IMR-90 (cell line): ENCODE data around the gene LIPE. TPM values are rescaled to one million over a fixed set of nuclear protein-coding genes. Genes with fewer than 3 reads are reported as not detected.

Experiments used
- ATAC-seq: fragments of 200-7000 bp; cut with Tn5 transposase; 2 replicates; pipeline ENCODE4 v1.9.1; 2020; ENCODE audit warnings: low read depth, mild to moderate bottlenecking, moderate library complexity
- BruUV-seq: library from RNA; stranded (reverse); fragments of 400-500 nt; replicated peaks from 2 replicates; lab custom pipeline; 2021; lab: Mats Ljungman, UMichigan
- CTCF ChIA-PET: fragments of 300-600 bp; formaldehyde crosslinking; extraction: SDS; loops from one replicate; lab custom pipeline; 2021; ENCODE audit warnings: antibody characterized with exemption; lab: Yijun Ruan, JAX
- POLR2A ChIA-PET: fragments of 300-600 bp; sonication (Branson Sonifier 250); formaldehyde crosslinking; loops from one replicate; lab custom pipeline; 2022; ENCODE audit warnings: antibody characterized with exemption; ENCODE audit not compliant: unreplicated experiment; lab: Charles Lee
- DNase-seq: peaks from one replicate; pipeline ENCODE4 v3.0.0; 2013
- H2AFZ ChIP-seq: replicated peaks from 2 replicates; pipeline ENCODE3; 2013; ENCODE audit warnings: low read length, mild to moderate bottlenecking; ENCODE audit not compliant: poor library complexity
- H2AK5ac ChIP-seq: 2 replicates; pipeline ENCODE4 v1.6.1; 2013; ENCODE audit warnings: low read depth, low read length, inconsistent platforms
- H2AK9ac ChIP-seq: replicated peaks from 2 replicates; pipeline ENCODE3; 2013; ENCODE audit warnings: mild to moderate bottlenecking, low read depth, low read length, moderate library complexity; ENCODE audit not compliant: poor library complexity
- H2BK120ac ChIP-seq: 2 replicates; pipeline ENCODE4 v1.6.1; 2013; ENCODE audit warnings: low read depth, low read length, inconsistent platforms
- H2BK15ac ChIP-seq: 3 replicates; pipeline ENCODE4 v1.6.1; 2013; ENCODE audit warnings: low read depth, low read length, inconsistent platforms
- H2BK20ac ChIP-seq: 2 replicates; pipeline ENCODE4 v1.6.1; 2013; ENCODE audit warnings: low read depth, mild to moderate bottlenecking, inconsistent platforms, low read length, moderate library complexity
- H2BK5ac ChIP-seq: 2 replicates; pipeline ENCODE4 v1.6.1; 2013; ENCODE audit warnings: mild to moderate bottlenecking, low read depth, low read length, inconsistent platforms; ENCODE audit not compliant: poor library complexity, severe bottlenecking
- H3K14ac ChIP-seq: replicated peaks from 2 replicates; pipeline ENCODE4 v1.6.1; 2013; ENCODE audit warnings: low read depth, low read length, inconsistent platforms
- H3K18ac ChIP-seq: 2 replicates; pipeline ENCODE4 v1.6.1; 2013; ENCODE audit warnings: low read depth, low read length, control low read depth
- H3K23ac ChIP-seq: 2 replicates; pipeline ENCODE4 v1.6.1; 2013; ENCODE audit warnings: low read depth, low read length, inconsistent platforms
- H3K27ac ChIP-seq: 2 replicates; pipeline ENCODE4 v1.5.1; 2013; ENCODE audit warnings: mild to moderate bottlenecking, control low read depth, low read length; ENCODE audit not compliant: insufficient read depth
- H3K27me3 ChIP-seq: 2 replicates; pipeline ENCODE4 v1.6.1; 2013; ENCODE audit warnings: low read length; ENCODE audit not compliant: control insufficient read depth, insufficient read depth
- H3K36me3 ChIP-seq: 2 replicates; pipeline ENCODE4 v1.6.1; 2013; ENCODE audit warnings: low read length, mixed read lengths; ENCODE audit not compliant: control insufficient read depth, insufficient read depth
- H3K4ac ChIP-seq: 2 replicates; pipeline ENCODE4 v1.6.1; 2013; ENCODE audit warnings: low read depth, low read length, inconsistent platforms
- H3K4me1 ChIP-seq: 2 replicates; pipeline ENCODE4 v1.6.1; 2013; ENCODE audit warnings: low read length, mixed read lengths; ENCODE audit not compliant: control insufficient read depth, insufficient read depth
- H3K4me2 ChIP-seq: 2 replicates; pipeline ENCODE4 v1.6.1; 2013; ENCODE audit warnings: low read depth, mild to moderate bottlenecking, control low read depth, low read length, moderate library complexity
- H3K4me3 ChIP-seq: 2 replicates; pipeline ENCODE4 v1.5.1; 2013; ENCODE audit warnings: low read depth, mild to moderate bottlenecking, control low read depth, low read length, moderate library complexity; ENCODE audit not compliant: insufficient read depth
- H3K56ac ChIP-seq: 2 replicates; pipeline ENCODE4 v1.6.1; 2013; ENCODE audit warnings: low read length, inconsistent platforms; ENCODE audit not compliant: insufficient read depth; ENCODE audit errors: extremely low read depth
- H3K79me1 ChIP-seq, 2 experiments: 2 replicates each; pipeline ENCODE4 v1.6.1; 2013; ENCODE audit warnings: low read length in 2 of 2, inconsistent platforms in 1 of 2, low read depth in 1 of 2
- H3K9ac ChIP-seq: 2 replicates; pipeline ENCODE4 v1.6.1; 2013; ENCODE audit warnings: low read depth, low read length, control low read depth
- H3K9me1 ChIP-seq: 2 replicates; pipeline ENCODE4 v1.6.1; 2013; ENCODE audit warnings: low read length, inconsistent platforms; ENCODE audit not compliant: insufficient read depth
- H3K9me3 ChIP-seq: 2 replicates; pipeline ENCODE4 v1.6.1; 2013; ENCODE audit warnings: low read length; ENCODE audit not compliant: control insufficient read depth, insufficient read depth
- H4K20me1 ChIP-seq: 2 replicates; pipeline ENCODE4 v1.6.1; 2013; ENCODE audit warnings: low read length, inconsistent platforms; ENCODE audit not compliant: insufficient read depth
- H4K5ac ChIP-seq: 2 replicates; pipeline ENCODE4 v1.6.1; 2013; ENCODE audit warnings: mild to moderate bottlenecking, low read depth, low read length, control low read depth
- H4K8ac ChIP-seq, 2 experiments: 2 replicates each; pipeline ENCODE4 v1.6.1; 2013; ENCODE audit warnings: low read depth in 2 of 2, low read length in 2 of 2, control low read depth in 1 of 2, inconsistent platforms in 1 of 2
- H4K91ac ChIP-seq: 2 replicates; pipeline ENCODE4 v1.6.1; 2013; ENCODE audit warnings: low read depth, low read length, inconsistent platforms; ENCODE audit not compliant: insufficient read depth
- CEBPB ChIP-seq: IDR thresholded peaks from 2 replicates; pipeline ENCODE4 v1.6.1; 2012; ENCODE audit warnings: low read depth, low read length, improper control_type of control experiment
- CHD1 ChIP-seq: IDR thresholded peaks from 2 replicates; pipeline ENCODE4 v1.6.1; 2012; ENCODE audit warnings: low read depth, low read length, improper control_type of control experiment
- FOS ChIP-seq: fragments of 150-350 bp; IDR thresholded peaks from 2 replicates; pipeline ENCODE4 v1.6.1; 2016; ENCODE audit warnings: low read depth, low read length
- MAFK ChIP-seq: IDR thresholded peaks from 2 replicates; pipeline ENCODE4 v1.6.1; 2012; ENCODE audit warnings: low read depth, low read length, improper control_type of control experiment
- MAZ ChIP-seq: IDR thresholded peaks from 2 replicates; pipeline ENCODE4 v1.6.1; 2012; ENCODE audit warnings: low read depth, mild to moderate bottlenecking, low read length, improper control_type of control experiment, moderate library complexity, borderline replicate concordance
- MXI1 ChIP-seq: IDR thresholded peaks from 2 replicates; pipeline ENCODE4 v1.6.1; 2012; ENCODE audit warnings: low read depth, mild to moderate bottlenecking, low read length, moderate library complexity, borderline replicate concordance
- NFE2L2 ChIP-seq: fragments of 150-350 bp; IDR thresholded peaks from 2 replicates; pipeline ENCODE4 v1.6.1; 2016; ENCODE audit warnings: low read depth, mild to moderate bottlenecking, low read length
- POLR2A ChIP-seq: IDR thresholded peaks from 2 replicates; pipeline ENCODE4 v1.6.1; 2012; ENCODE audit warnings: mild to moderate bottlenecking, low read depth, low read length
- RAD21 ChIP-seq: IDR thresholded peaks from 2 replicates; pipeline ENCODE4 v1.6.1; 2012; ENCODE audit warnings: low read length, improper control_type of control experiment
- RCOR1 ChIP-seq: IDR thresholded peaks from 2 replicates; pipeline ENCODE4 v1.6.1; 2012; ENCODE audit warnings: mild to moderate bottlenecking, low read length, improper control_type of control experiment; ENCODE audit not compliant: insufficient replicate concordance
- RFX5 ChIP-seq: IDR thresholded peaks from 2 replicates; pipeline ENCODE4 v1.8.0; 2012; ENCODE audit warnings: low read depth, mild to moderate bottlenecking, low read length, moderate library complexity
- SMC3 ChIP-seq: fragments of 150-350 bp; IDR thresholded peaks from 2 replicates; pipeline ENCODE4 v1.6.1; 2016; ENCODE audit warnings: low read depth, mild to moderate bottlenecking, antibody characterized with exemption, low read length, moderate library complexity
- WGBS, 2 experiments: methylation state at CpG; one replicate each; pipeline versions ENCODE4 v1.1.5 to v1.1.7; 2013; ENCODE audit warnings: missing lambda C conversion rate in 2 of 2; ENCODE audit not compliant: insufficient read length in 1 of 2; ENCODE audit errors: extremely low coverage in 2 of 2; 5-methylcytosine and 5-hydroxymethylcytosine counted together
- dilution Hi-C: fragments of 300-500 bp; cut with HindIII; formaldehyde crosslinking; loops from one replicate; pipeline ENCODE4 v1.14.3; 2018; ENCODE audit warnings: low sequenced_read_pairs; ENCODE audit not compliant: unreplicated experiment
- in situ Hi-C: fragments of 300-500 bp; cut with MboI; formaldehyde crosslinking; loops from 3 replicates; pipeline ENCODE4 v1.14.3; 2019; ENCODE audit warnings: low sequenced_read_pairs, inconsistent platforms, mixed read lengths
- intact Hi-C: fragments of 100-400 bp; cut with micrococcal nuclease; formaldehyde crosslinking; loops from 2 replicates; pipeline ENCODE4 v1.10.0; 2022
- polyA plus RNA-seq, 3 experiments: library from polyadenylated mRNA; depleted of rRNA; stranded (reverse); fragments of >200 nt; gene quantifications; 2 replicates each; pipeline ENCODE4 v1.2.3, GENCODE V29; 2012; ENCODE audit warnings: low replicate concordance in 1 of 3
- total RNA-seq: library from RNA; depleted of rRNA; stranded (reverse); fragments of >200 nt; gene quantifications from 2 replicates; pipeline ENCODE4 v1.2.3, GENCODE V29; 2012
- TF ChIP-seq, protein P1 (sequence below): conservative IDR thresholded peaks from 2 replicates; pipeline ENCODE4 v1.5.1; 2012; ENCODE audit warnings: mild to moderate bottlenecking, low read depth, low read length, improper control_type of control experiment
- TF ChIP-seq, protein P2 (sequence below): fragments of 150-350 bp; IDR thresholded peaks from 2 replicates; pipeline ENCODE4 v1.6.1; 2017; ENCODE audit warnings: mild to moderate bottlenecking, antibody characterized with exemption, low read length, low read depth
- TF ChIP-seq, protein P3 (sequence below): fragments of 150-350 bp; IDR thresholded peaks from 2 replicates; pipeline ENCODE4 v1.6.1; 2016; ENCODE audit warnings: low read depth, mild to moderate bottlenecking, low read length, moderate library complexity, borderline replicate concordance

LIPE gene
- total and polyA plus RNA-seq, 2 of the 4 experiments (the other 2 are of a cell fraction): 1.1 to 5.4 TPM

DNA sequence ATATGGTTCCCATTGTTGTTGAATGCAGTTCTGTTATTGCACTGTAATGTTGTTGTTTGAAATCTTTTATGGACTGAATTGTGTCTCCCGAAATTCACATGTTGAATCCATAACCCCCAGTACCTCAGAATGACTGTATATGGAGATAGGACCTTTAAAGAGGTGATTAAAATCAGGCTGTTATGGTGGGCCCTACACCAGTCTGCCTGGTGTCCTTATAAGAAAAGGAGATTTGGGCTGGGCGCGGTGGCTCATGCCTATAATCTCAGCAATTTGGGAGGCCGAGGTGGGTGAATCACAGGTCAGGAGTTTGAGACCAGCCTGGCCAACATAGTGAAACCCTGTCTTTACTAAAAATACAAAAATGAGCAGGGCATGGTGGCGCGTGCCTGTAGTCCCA is 8.1 kb upstream of the LIPE start:
- Histone ChIP-seq H3K36me3 (no peaks in the 10 kb centered on the region), H3K14ac (no peak overlapping the region), H3K79me1 (no peaks in the 10 kb centered on the region), H4K91ac (no peak overlapping the region), H3K18ac (no peak overlapping the region), H3K9me3 (no peaks in the 10 kb centered on the region), H4K8ac (no peak overlapping the region), H2AK9ac (no peak overlapping the region), H2AK5ac (no peak overlapping the region), H3K56ac (no peak overlapping the region), H3K23ac (no peak overlapping the region), H3K27me3 (no peaks in the 10 kb centered on the region; the same call in 1 of the 2 replicates), H3K9me1 (peaks cover 3% of the 10 kb centered on the region; the same call in 1 of the 2 replicates), H2AFZ (no peak overlapping the region), H3K27ac (no peak overlapping the region), H3K9ac (no peak overlapping the region), H2BK120ac (no peak overlapping the region), H3K4me3 (no peak overlapping the region), H3K4ac (no peak overlapping the region), H2BK20ac (no peak overlapping the region), H4K5ac (no peak overlapping the region), H2BK5ac (no peak overlapping the region), H3K4me2 (no peak overlapping the region), H4K20me1 (no peaks in the 10 kb centered on the region), H3K4me1 (no peaks in the 10 kb centered on the region), H2BK15ac (no peak overlapping the region)
- in situ Hi-C loops: no loop called here
- CTCF ChIA-PET: no interaction called here
- ATAC-seq (no peak), DNase-seq (no peak)
- no TSS peak for BruUV-seq
- dilution Hi-C loops: no loop called here
- no CpG with 5 or more reads among the region's 6 CpGs for WGBS, 2 experiments
- POLR2A ChIA-PET: no interaction called here
- TF ChIP-seq RFX5 (no peak), MXI1 (no peak), POLR2A (no peak), CEBPB (no peak), CHD1 (no peak), RCOR1 (no peak), RAD21 (no peak), NFE2L2 (no peak), SMC3 (no peak), MAFK (no peak), MAZ (no peak), FOS (no peak)
- TF ChIP-seq, protein P1, sequence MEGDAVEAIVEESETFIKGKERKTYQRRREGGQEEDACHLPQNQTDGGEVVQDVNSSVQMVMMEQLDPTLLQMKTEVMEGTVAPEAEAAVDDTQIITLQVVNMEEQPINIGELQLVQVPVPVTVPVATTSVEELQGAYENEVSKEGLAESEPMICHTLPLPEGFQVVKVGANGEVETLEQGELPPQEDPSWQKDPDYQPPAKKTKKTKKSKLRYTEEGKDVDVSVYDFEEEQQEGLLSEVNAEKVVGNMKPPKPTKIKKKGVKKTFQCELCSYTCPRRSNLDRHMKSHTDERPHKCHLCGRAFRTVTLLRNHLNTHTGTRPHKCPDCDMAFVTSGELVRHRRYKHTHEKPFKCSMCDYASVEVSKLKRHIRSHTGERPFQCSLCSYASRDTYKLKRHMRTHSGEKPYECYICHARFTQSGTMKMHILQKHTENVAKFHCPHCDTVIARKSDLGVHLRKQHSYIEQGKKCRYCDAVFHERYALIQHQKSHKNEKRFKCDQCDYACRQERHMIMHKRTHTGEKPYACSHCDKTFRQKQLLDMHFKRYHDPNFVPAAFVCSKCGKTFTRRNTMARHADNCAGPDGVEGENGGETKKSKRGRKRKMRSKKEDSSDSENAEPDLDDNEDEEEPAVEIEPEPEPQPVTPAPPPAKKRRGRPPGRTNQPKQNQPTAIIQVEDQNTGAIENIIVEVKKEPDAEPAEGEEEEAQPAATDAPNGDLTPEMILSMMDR: no peak
- TF ChIP-seq, protein P2, sequence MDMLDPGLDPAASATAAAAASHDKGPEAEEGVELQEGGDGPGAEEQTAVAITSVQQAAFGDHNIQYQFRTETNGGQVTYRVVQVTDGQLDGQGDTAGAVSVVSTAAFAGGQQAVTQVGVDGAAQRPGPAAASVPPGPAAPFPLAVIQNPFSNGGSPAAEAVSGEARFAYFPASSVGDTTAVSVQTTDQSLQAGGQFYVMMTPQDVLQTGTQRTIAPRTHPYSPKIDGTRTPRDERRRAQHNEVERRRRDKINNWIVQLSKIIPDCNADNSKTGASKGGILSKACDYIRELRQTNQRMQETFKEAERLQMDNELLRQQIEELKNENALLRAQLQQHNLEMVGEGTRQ: no peak
- TF ChIP-seq, protein P3, sequence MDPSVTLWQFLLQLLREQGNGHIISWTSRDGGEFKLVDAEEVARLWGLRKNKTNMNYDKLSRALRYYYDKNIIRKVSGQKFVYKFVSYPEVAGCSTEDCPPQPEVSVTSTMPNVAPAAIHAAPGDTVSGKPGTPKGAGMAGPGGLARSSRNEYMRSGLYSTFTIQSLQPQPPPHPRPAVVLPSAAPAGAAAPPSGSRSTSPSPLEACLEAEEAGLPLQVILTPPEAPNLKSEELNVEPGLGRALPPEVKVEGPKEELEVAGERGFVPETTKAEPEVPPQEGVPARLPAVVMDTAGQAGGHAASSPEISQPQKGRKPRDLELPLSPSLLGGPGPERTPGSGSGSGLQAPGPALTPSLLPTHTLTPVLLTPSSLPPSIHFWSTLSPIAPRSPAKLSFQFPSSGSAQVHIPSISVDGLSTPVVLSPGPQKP: no peak
- intact Hi-C loops: no loop called here
